Measurements from ENCODE around the gene NOS1.
A peak's percentile ranks its signal among the peaks of the same experiment; 100 is the strongest.
"Not testable (repeated sequence)": the region's sequence is repeated elsewhere in the genome, so short reads cannot be mapped to it uniquely, and the experiment has no call there.

Gene NOS1

GRCh38 chr12:117361347-117361751 is at the start of gene NOS1:
NOS1 (minus strand) TSS chr12:117361626; CDS start chr12:117331069, 30,557 bp downstream.
- no peak for DNase-seq

GRCh38 chr12:117409286-117409685 is 47.9 kb upstream of the NOS1 start:
- DNase-seq, result no peak

- peak; percentile 30 for DNase-seq
Observed at GRCh38 chr12:117408161-117408791, 46.9 kb upstream of the NOS1 start.

GRCh38 chr12:117404940-117405339 is 43.5 kb upstream of the NOS1 start:
- DNase-seq, result no peak

GRCh38 chr12:117404203-117404853 is 42.9 kb upstream of the NOS1 start:
- DNase-seq, result no peak

- DNase-seq, result no peak
Observed at GRCh38 chr12:117403586-117404139, 42.2 kb upstream of the NOS1 start.

- DNase-seq, result peak; percentile 54
Observed at GRCh38 chr12:117402363-117402762, 40.9 kb upstream of the NOS1 start.

GRCh38 chr12:117400912-117401311 is 39.5 kb upstream of the NOS1 start:
- DNase-seq, result no peak

GRCh38 chr12:117398482-117398881 is 37.1 kb upstream of the NOS1 start:
- not testable (repeated sequence) for DNase-seq

GRCh38 chr12:117395766-117396165 is 34.3 kb upstream of the NOS1 start:
- DNase-seq, result no peak

- no peak for DNase-seq
Observed at GRCh38 chr12:117394491-117394890, 33.1 kb upstream of the NOS1 start.

GRCh38 chr12:117393656-117394055 is 32.2 kb upstream of the NOS1 start:
- DNase-seq, result no peak

- DNase-seq, result no peak
Observed at GRCh38 chr12:117390866-117391265, 29.4 kb upstream of the NOS1 start.

GRCh38 chr12:117388951-117389446 is 27.6 kb upstream of the NOS1 start:
- no peak for DNase-seq

GRCh38 chr12:117387832-117388231 is 26.4 kb upstream of the NOS1 start:
- no peak for DNase-seq

GRCh38 chr12:117384735-117385134 is 23.3 kb upstream of the NOS1 start:
- no peak for DNase-seq

- DNase-seq, result peak; percentile 53
Observed at GRCh38 chr12:117380083-117380482, 18.7 kb upstream of the NOS1 start.

GRCh38 chr12:117377758-117378157 is 16.3 kb upstream of the NOS1 start:
- peak; percentile 96 for DNase-seq

- peak; percentile 52 for DNase-seq
Observed at GRCh38 chr12:117370588-117370987, 9.2 kb upstream of the NOS1 start.

GRCh38 chr12:117370000-117370399 is 8.6 kb upstream of the NOS1 start:
- not testable (repeated sequence) for DNase-seq

- DNase-seq, result peak; percentile 89
Observed at GRCh38 chr12:117367006-117367638, 5.7 kb upstream of the NOS1 start.

GRCh38 chr12:117365049-117365616 is 3.7 kb upstream of the NOS1 start:
- DNase-seq, result no peak

- DNase-seq, result peak; percentile 52
Observed at GRCh38 chr12:117363953-117364486, 2.6 kb upstream of the NOS1 start.

Data from DMS53 (cell line).